ENCODE measurements around the gene ERP27. TPM values are rescaled to one million over a fixed set of nuclear protein-coding genes. Genes with fewer than 3 reads are reported as not detected.
A peak's percentile ranks its signal among the peaks of the same experiment; 100 is the strongest.

The ERP27 gene
- total RNA-seq, 2 donors from 2014 or later: 79.1 to 131 TPM

DNA sequence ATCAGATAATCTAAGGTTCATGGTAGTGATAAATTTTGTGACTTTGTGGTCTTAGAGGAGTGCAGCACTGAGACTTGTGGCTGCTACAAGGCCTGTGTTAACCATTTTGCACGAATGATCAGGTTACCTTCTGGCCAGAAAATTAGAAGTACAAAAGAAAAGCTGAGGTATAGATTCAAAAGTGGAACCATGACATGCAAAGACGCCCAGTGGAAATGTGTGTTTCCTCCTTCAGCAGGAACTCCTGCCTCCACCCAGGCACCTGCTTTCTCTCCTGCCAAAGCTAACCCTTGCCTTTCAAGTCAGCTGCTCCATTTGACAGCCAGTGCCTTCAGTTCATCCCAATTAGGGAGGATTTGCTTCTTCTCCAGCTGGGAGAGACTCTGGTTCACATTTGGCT, 44.7 kb upstream of the ERP27 start:
- Histone ChIP-seq H3K27me3 (no peaks in the 10 kb centered on the region), H3K36me3 (replicated peaks in 1 of 2; ENCODE audit: insufficient read depth in 1 of 2, low read depth in 2 of 2) (no peaks in the 10 kb centered on the region), H3K27ac (no peak overlapping the region), H3K9me3 (no peaks in the 10 kb centered on the region), H3K4me1 (no peaks in the 10 kb centered on the region), H3K4me3 (no peak overlapping the region)
- intact Hi-C loops (cut with DNase I): no loop called here
- TF ChIP-seq POLR2A (IDR thresholded peaks at IDR 0.05): no peak
- TF ChIP-seq, protein P1, sequence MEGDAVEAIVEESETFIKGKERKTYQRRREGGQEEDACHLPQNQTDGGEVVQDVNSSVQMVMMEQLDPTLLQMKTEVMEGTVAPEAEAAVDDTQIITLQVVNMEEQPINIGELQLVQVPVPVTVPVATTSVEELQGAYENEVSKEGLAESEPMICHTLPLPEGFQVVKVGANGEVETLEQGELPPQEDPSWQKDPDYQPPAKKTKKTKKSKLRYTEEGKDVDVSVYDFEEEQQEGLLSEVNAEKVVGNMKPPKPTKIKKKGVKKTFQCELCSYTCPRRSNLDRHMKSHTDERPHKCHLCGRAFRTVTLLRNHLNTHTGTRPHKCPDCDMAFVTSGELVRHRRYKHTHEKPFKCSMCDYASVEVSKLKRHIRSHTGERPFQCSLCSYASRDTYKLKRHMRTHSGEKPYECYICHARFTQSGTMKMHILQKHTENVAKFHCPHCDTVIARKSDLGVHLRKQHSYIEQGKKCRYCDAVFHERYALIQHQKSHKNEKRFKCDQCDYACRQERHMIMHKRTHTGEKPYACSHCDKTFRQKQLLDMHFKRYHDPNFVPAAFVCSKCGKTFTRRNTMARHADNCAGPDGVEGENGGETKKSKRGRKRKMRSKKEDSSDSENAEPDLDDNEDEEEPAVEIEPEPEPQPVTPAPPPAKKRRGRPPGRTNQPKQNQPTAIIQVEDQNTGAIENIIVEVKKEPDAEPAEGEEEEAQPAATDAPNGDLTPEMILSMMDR (IDR thresholded peaks at IDR 0.05): no peak
- ATAC-seq: no peak
- 72 to 83% methylated on average over 2 of the region's 2 CpGs for WGBS, 2 donors
- no peak for DNase-seq

DNA sequence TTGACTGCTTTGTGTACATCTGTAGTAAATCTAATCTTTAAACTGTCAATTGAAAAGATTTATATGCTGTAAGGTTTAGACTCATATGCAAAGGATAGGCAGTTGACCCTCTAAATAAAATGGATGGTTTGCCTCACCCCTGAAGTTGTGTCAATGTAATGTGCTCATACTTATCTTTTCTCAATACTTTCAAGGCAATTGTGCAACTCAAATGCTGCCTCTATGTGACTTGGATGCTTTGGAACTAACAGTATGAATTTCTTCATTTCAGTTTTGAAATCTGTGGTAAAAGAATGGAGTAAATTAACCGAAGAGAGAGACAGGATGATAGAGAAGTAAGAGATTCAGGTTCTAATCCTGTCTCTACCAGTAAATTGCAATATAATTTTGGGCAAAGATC, 44.2 kb upstream of the ERP27 start:
- no peaks in the 10 kb centered on the region for H3K9me3 ChIP-seq
- no peak for DNase-seq
- WGBS, 2 donors: 90% methylated on average over 1 of the region's 1 CpG
- H3K27ac ChIP-seq: no peak overlapping the region
- no peak for TF ChIP-seq POLR2A (IDR thresholded peaks at IDR 0.05)
- TF ChIP-seq, protein P1 (IDR thresholded peaks at IDR 0.05): no peak
- intact Hi-C loops (cut with DNase I): no loop called here
- ATAC-seq: no peak
- no peaks in the 10 kb centered on the region for H3K27me3 ChIP-seq
- no peaks in the 10 kb centered on the region for H3K4me1 ChIP-seq
- H3K36me3 ChIP-seq (replicated peaks in 1 of 2; ENCODE audit: insufficient read depth in 1 of 2, low read depth in 2 of 2): no peaks in the 10 kb centered on the region
- H3K4me3 ChIP-seq: no peak overlapping the region

DNA sequence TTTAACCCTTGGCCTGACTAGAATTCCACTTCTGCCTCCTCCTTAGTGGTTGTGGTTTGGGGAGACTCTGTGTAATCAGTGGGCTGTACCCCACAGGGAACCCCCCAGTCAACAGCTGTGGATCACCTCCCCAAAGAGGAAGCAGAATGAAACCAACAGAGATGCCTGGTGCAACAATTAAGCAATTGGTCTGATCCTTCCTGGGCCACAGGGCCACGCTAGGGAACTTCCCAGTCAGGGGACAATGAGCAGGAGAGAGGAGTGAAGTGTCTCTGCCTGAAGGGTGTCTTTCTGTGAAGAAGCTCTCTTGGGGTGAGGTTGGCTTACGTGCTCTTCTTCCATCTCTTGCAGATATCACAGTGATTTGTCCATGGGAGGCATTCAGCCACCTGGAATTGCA, 42.7 kb upstream of the ERP27 start:
- 83 to 85% methylated on average over 2 of the region's 2 CpGs for whole genome bisulfite sequencing, 2 donors
- no peak for TF ChIP-seq POLR2A (IDR thresholded peaks at IDR 0.05)
- TF ChIP-seq, protein P1 (IDR thresholded peaks at IDR 0.05): no peak
- no peaks in the 10 kb centered on the region for H3K9me3 ChIP-seq
- no peaks in the 10 kb centered on the region for H3K4me1 ChIP-seq
- H3K27ac ChIP-seq: no peak overlapping the region
- H3K4me3 ChIP-seq: no peak overlapping the region
- no peaks in the 10 kb centered on the region for H3K27me3 ChIP-seq
- DNase-seq: peak in 1 of 4 donors; percentile 33
- H3K36me3 ChIP-seq (replicated peaks in 1 of 2; ENCODE audit: insufficient read depth in 1 of 2, low read depth in 2 of 2): no peaks in the 10 kb centered on the region
- ATAC-seq: no peak
- intact Hi-C loops (cut with DNase I): no loop called here

DNA sequence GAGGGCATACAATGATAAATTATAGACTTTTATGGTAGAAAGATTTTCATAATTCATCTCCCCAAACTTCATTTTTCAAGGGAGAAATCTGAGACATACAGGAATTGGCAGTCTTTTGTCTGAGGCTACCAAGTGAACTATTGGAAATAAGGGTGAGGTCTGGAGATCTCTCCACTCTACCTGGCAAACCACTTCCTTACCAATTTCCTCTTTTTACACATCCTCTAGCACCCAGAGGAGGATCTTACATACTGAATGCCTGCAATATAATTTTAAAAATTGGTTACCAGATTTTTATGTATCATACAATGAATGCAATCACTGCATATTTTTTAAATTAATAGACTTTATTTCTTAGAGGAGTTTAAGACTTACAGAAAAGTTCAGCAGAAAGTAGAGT, 41.1 kb upstream of the ERP27 start:
- TF ChIP-seq POLR2A (IDR thresholded peaks at IDR 0.05): no peak
- TF ChIP-seq, protein P1 (IDR thresholded peaks at IDR 0.05): no peak
- intact Hi-C loops (cut with DNase I): no loop called here
- H3K4me1 ChIP-seq: no peaks in the 10 kb centered on the region
- H3K4me3 ChIP-seq: no peak overlapping the region
- no peaks in the 10 kb centered on the region for H3K9me3 ChIP-seq
- DNase-seq: no peak
- no peaks in the 10 kb centered on the region for H3K27me3 ChIP-seq
- no peaks in the 10 kb centered on the region for H3K36me3 ChIP-seq (replicated peaks in 1 of 2; ENCODE audit: insufficient read depth in 1 of 2, low read depth in 2 of 2)
- H3K27ac ChIP-seq: no peak overlapping the region
- ATAC-seq: no peak

DNA sequence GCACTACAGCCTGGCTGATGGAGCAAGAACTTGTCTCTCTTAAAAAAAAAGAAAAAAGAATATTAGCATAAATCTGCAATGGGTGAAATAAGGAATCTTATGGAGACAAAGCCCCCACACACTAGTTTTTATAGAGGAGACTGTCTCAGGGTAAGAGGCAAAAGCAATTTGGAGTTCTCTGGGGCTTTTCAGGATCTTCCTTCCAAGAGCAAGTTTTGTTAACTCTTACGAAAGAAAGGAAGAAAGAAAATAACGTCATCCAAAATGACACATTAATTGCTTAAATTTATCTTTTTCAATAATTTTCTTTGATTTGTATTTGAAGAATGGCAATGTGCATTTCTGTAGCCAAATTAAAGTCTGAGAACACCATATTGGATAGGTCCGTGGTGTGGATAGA, 38.3 kb upstream of the ERP27 start:
- no peak overlapping the region for H3K4me3 ChIP-seq
- ATAC-seq (no peak), DNase-seq (no peak)
- 75 to 85% methylated on average over 3 of the region's 3 CpGs for WGBS, 2 donors
- H3K4me1 ChIP-seq: no peaks in the 10 kb centered on the region
- TF ChIP-seq POLR2A (IDR thresholded peaks at IDR 0.05): no peak
- TF ChIP-seq, protein P1 (IDR thresholded peaks at IDR 0.05): no peak
- no peaks in the 10 kb centered on the region for H3K36me3 ChIP-seq (replicated peaks in 1 of 2; ENCODE audit: insufficient read depth in 1 of 2, low read depth in 2 of 2)
- H3K27ac ChIP-seq: no peak overlapping the region
- H3K27me3 ChIP-seq: no peaks in the 10 kb centered on the region
- intact Hi-C loops (cut with DNase I): no loop called here
- H3K9me3 ChIP-seq: no peaks in the 10 kb centered on the region

Data from body of pancreas (tissue), 4 donors.